Psoas muscle (tissue), 8 donors: Measurements from ENCODE around the gene ETNK1. TPM values are rescaled to one million over a fixed set of nuclear protein-coding genes. Genes with fewer than 3 reads are reported as not detected.

ENCODE experiments used
- ATAC-seq, 4 donors: fragments of 200-7000 bp; cut with Tn5 transposase; one replicate each; pipeline ENCODE4 v1.9.1; 2020; ENCODE audit warnings: moderate library complexity in 3 of 4, mild to moderate bottlenecking in 2 of 4
- DNase-seq, 2 donors: peaks; one replicate each; pipeline ENCODE4 v3.0.0-alpha.2; 2020
- H3K27ac ChIP-seq: fragments of 200-600 bp; one replicate; pipeline ENCODE4 v1.8.0; 2022
- H3K27me3 ChIP-seq, 3 donors: fragments of 200-600 bp in 1 of 3; one replicate each; pipeline versions ENCODE4 v1.6.1 to v1.8.0; 2013 to 2022; ENCODE audit warnings: low read length in 2 of 3, mild to moderate bottlenecking in 2 of 3, moderate library complexity in 1 of 3; ENCODE audit not compliant: insufficient read depth in 3 of 3
- H3K36me3 ChIP-seq, 2 donors: fragments of 200-600 bp in 1 of 2; one replicate each; pipeline versions ENCODE4 v1.6.1 to v1.8.0; 2013 to 2022; ENCODE audit warnings: low read depth in 1 of 2, mild to moderate bottlenecking in 1 of 2, moderate library complexity in 1 of 2; ENCODE audit not compliant: insufficient read depth in 1 of 2
- H3K4me1 ChIP-seq: fragments of 200-600 bp; one replicate; pipeline ENCODE4 v1.8.0; 2022
- H3K4me3 ChIP-seq: fragments of 200-600 bp; one replicate; pipeline ENCODE4 v1.8.0; 2022; ENCODE audit warnings: mild to moderate bottlenecking
- H3K9me3 ChIP-seq: fragments of 200-600 bp; one replicate; pipeline ENCODE4 v1.8.0; 2022
- WGBS, 3 donors: extraction: QIAGEN DNeasy Blood & Tissue Kit; methylation state at CpG; one replicate each; pipeline versions ENCODE4 v1.1.6 to v1.1.7; 2013; 5-methylcytosine and 5-hydroxymethylcytosine counted together
- intact Hi-C, 2 donors: fragments of 100-400 bp; cut with DNase I; formaldehyde crosslinking; loops; one replicate each; pipeline versions ENCODE4 v1.11.0 to v1.14.2; 2022
- polyA plus RNA-seq, 3 donors: library from polyadenylated mRNA; stranded (reverse); fragments of 200-250 nt; gene quantifications; one replicate each; pipeline ENCODE4 v1.2.3, GENCODE V29; 2013
- total RNA-seq, 4 donors: library from RNA; stranded (reverse); fragmentation: NEBNext Ultra II Directional in 2 of 4; extraction: Animal tissue kit (Norgen Biotek cat#: 25700) in 2 of 4; gene quantifications; one replicate each; pipeline versions ENCODE4 v1.2.1 to v1.2.4, GENCODE V29; 2021 to 2023
- TF ChIP-seq, protein P1 (sequence below): fragments of 200-600 bp; IDR thresholded peaks from one replicate; pipeline ENCODE4 v1.8.0; 2022; ENCODE audit warnings: antibody characterized with exemption
- donor health status: healthy with polysubstance abuse.
- donor health status: DM: no; HTN: no; CAD: no; lungs with moderate emphysema.
- donor health status: Bipolar disorder and iron deficiency.
- donor health status: healthy.
- donor health status: DM: yes; HTN: yes; CAD: no.
- donor health status: DM: no; HTN: no; CAD: no.
- donor health status: DM: no; HTN: no; CAD: no.
- donor health status: DM: yes; HTN: yes; CAD: no.

Gene ETNK1
- total and polyA plus RNA-seq, 7 donors: 2.6 to 13.2 (median 8.7) TPM

DNA sequence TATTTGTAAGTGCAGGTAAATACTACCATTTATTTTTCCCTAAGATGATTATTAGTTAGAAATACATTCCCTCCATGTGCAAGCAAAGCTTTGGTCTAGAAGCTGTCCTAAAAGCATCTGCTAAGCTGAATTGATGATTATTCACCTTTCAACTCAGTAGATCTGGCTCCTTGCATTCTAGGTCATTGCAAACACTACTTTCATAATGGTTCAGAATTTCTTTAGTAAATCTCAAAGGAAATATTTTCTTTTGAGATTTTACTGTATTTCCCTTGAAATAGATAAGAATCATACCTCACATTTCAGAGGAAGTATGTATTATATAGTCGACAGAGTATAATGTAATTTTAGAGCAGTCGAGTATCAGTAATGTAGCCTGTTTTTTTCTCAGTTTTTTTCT lies 2.4 kb downstream of the ETNK1 start:
- no peaks in the 10 kb centered on the region for H3K9me3 ChIP-seq
- H3K27me3 ChIP-seq: no peaks in the 10 kb centered on the region
- H3K4me1 ChIP-seq: peaks cover 27% of the 10 kb centered on the region
- no peaks in the 10 kb centered on the region for H3K36me3 ChIP-seq
- H3K4me3 ChIP-seq: peak overlapping the region; percentile 93
- intact Hi-C loops: loop anchor here in 1 of 2 donors (5.0 kb wide), 1 partner anchor 85 kb away; the partner anchor contains the start of gene C2CD5
- TF ChIP-seq, protein P1, sequence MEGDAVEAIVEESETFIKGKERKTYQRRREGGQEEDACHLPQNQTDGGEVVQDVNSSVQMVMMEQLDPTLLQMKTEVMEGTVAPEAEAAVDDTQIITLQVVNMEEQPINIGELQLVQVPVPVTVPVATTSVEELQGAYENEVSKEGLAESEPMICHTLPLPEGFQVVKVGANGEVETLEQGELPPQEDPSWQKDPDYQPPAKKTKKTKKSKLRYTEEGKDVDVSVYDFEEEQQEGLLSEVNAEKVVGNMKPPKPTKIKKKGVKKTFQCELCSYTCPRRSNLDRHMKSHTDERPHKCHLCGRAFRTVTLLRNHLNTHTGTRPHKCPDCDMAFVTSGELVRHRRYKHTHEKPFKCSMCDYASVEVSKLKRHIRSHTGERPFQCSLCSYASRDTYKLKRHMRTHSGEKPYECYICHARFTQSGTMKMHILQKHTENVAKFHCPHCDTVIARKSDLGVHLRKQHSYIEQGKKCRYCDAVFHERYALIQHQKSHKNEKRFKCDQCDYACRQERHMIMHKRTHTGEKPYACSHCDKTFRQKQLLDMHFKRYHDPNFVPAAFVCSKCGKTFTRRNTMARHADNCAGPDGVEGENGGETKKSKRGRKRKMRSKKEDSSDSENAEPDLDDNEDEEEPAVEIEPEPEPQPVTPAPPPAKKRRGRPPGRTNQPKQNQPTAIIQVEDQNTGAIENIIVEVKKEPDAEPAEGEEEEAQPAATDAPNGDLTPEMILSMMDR: no peak
- 26 to 44% (median 27%) methylated on average over 2 of the region's 2 CpGs for WGBS, 3 donors
- no peak overlapping the region for H3K27ac ChIP-seq
- ATAC-seq: no peak
- no peak for DNase-seq

DNA sequence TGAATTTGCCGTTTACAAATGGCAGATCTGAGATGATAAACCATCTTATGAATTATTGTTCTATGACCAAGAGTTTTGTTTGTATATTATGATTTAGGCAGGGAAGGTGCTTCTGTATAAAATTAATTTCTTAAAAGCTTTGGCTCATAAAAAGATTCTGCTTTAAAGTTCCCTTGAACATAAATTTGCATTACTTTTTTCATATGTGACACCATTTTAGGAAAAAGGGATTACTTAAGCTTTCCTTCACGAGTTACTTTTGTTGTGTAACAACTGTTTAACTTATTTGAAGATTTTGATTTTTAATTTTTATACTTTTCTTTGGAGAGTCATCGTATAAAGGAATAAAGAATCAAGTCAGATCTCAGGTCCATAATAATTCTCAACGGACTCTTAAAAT lies 3.3 kb downstream of the ETNK1 start:
- 57 to 67% (median 58%) methylated on average over 4 of the region's 4 CpGs for WGBS, 3 donors
- peak overlapping the region; percentile 93 for H3K4me3 ChIP-seq
- intact Hi-C loops: loop anchor here in 1 of 2 donors (5.0 kb wide), 1 partner anchor 86 kb away; the partner anchor contains the start of gene C2CD5
- DNase-seq (no peak), ATAC-seq (no peak)
- H3K27ac ChIP-seq: no peak overlapping the region
- H3K4me1 ChIP-seq: peaks cover 27% of the 10 kb centered on the region
- TF ChIP-seq, protein P1: no peak
- H3K36me3 ChIP-seq: no peaks in the 10 kb centered on the region
- no peaks in the 10 kb centered on the region for H3K27me3 ChIP-seq
- H3K9me3 ChIP-seq: no peaks in the 10 kb centered on the region

DNA sequence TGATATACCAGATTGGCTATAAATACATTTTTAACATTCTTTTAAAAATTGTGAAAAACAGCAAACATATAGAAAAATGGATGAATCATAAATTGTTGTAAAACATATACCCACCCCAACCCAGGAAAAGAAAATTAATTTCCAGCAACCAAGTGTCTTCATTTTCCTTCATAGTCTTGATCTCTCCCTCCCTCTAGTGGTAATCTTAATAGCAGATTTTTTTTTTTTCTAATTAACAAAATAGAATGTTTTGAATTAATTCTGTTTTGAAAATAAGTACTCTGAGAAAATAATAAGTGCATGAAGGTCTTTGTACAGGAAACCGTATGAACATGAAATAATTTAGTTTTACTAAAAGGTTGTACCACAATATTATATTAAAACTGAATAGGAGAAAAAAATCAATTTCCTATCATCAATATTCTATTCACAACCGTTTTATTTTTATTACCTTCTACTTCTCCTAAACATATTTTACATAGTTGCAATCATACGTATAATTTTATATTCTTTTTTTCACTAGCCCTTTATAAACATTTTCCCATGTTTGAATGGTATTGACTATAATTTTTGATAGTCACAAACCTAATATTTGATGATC lies 7.0 kb downstream of the ETNK1 start:
- Histone ChIP-seq H3K4me3 (no peak overlapping the region), H3K27ac (no peak overlapping the region), H3K27me3 (no peaks in the 10 kb centered on the region), H3K9me3 (no peaks in the 10 kb centered on the region), H3K4me1 (peaks cover 26% of the 10 kb centered on the region), H3K36me3 (no peaks in the 10 kb centered on the region)
- 70 to 78% (median 72%) methylated on average over 3 of the region's 3 CpGs for WGBS, 3 donors
- DNase-seq: no peak
- TF ChIP-seq, protein P1: peak; percentile 60
- peak in 1 of 4 donors; percentile 74 for ATAC-seq
- intact Hi-C loops: no loop called here

DNA sequence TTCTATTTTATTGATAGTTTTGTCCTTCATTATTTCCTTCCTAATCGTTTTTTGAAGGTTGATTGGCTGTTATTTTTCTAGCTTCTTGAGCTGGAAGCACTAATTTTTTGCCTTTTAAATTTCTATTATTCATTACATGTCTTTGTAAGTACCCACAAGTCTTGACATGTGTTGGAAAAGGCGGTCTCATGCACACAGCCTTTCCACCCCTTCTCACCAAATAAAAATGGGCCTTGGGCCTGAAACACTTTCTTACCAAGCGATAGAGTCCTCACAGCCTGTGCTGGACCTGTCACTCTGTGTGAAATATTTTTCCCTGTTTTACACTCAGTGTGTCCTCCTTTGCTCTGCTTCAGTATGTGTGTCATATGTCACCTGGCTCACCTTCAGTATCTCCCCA lies 9.9 kb downstream of the ETNK1 start:
- TF ChIP-seq, protein P1: no peak
- no peak overlapping the region for H3K4me3 ChIP-seq
- peaks cover 2% of the 10 kb centered on the region for H3K4me1 ChIP-seq
- ATAC-seq (no peak), DNase-seq (no peak)
- intact Hi-C loops: no loop called here
- no peak overlapping the region for H3K27ac ChIP-seq
- H3K9me3 ChIP-seq: no peaks in the 10 kb centered on the region
- no peaks in the 10 kb centered on the region for H3K27me3 ChIP-seq
- 87 to 91% (median 88%) methylated on average over 3 of the region's 3 CpGs for WGBS, 3 donors
- H3K36me3 ChIP-seq: no peaks in the 10 kb centered on the region

DNA sequence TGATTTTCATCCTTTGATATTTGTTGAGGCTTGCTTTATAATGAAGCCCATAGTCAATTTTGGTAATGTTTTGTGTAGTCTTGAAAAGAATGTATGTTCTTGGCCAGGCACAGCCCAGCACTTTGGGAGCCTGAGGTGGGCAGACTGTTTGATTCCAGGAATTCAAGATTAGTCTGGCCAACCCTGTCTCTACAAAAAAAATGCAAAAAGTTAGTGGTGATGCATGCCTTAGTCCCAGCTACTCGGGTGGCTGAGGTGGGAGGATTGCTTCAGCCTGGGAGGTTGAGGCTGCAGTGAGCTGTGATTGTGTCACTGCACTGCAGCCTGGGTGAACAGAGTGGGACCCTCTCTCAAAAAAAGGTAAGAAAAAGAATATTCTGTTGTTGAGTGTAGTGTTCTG lies 10.8 kb downstream of the ETNK1 start:
- Histone ChIP-seq H3K9me3 (no peaks in the 10 kb centered on the region), H3K27me3 (no peaks in the 10 kb centered on the region), H3K4me3 (no peak overlapping the region), H3K36me3 (no peaks in the 10 kb centered on the region), H3K4me1 (no peaks in the 10 kb centered on the region), H3K27ac (no peak overlapping the region)
- TF ChIP-seq, protein P1: no peak
- ATAC-seq (no peak), DNase-seq (no peak)
- 73 to 87% (median 79%) methylated on average over 1 of the region's 1 CpG for WGBS, 3 donors
- intact Hi-C loops: no loop called here
